ACC112 (cell line): ENCODE measurements around the gene FURIN.

Experiments
- H2AFZ ChIP-seq: fragments of 200-600 bp; sonication (generic); one replicate; pipeline ENCODE4 v1.6.0; 2017; ENCODE audit warnings: antibody characterized with exemption, low read length; ENCODE audit not compliant: unreplicated experiment
- H3K27ac ChIP-seq: fragments of 200-600 bp; sonication (generic); 2 replicates; pipeline ENCODE4 v1.5.1; 2014; ENCODE audit warnings: low read depth, mild to moderate bottlenecking, antibody characterized with exemption, low read length, moderate library complexity
- H3K27me3 ChIP-seq: fragments of 200-600 bp; sonication (generic); 2 replicates; pipeline ENCODE4 v1.6.1; 2014; ENCODE audit warnings: mild to moderate bottlenecking, antibody characterized with exemption, low read length, moderate library complexity, mixed read lengths; ENCODE audit not compliant: insufficient read depth
- H3K36me3 ChIP-seq: fragments of 200-600 bp; sonication (generic); 2 replicates; pipeline ENCODE4 v1.6.1; 2016; ENCODE audit warnings: mild to moderate bottlenecking, antibody characterized with exemption, low read length, moderate library complexity, mixed read lengths; ENCODE audit not compliant: insufficient read depth
- H3K4me1 ChIP-seq: fragments of 200-600 bp; sonication (generic); one replicate; pipeline ENCODE4 v1.6.1; 2016; ENCODE audit warnings: low read length, mixed read lengths; ENCODE audit not compliant: insufficient read depth, unreplicated experiment, control insufficient read depth
- H3K4me3 ChIP-seq: fragments of 200-600 bp; sonication (generic); 2 replicates; pipeline ENCODE4 v1.5.1; 2014; ENCODE audit warnings: mild to moderate bottlenecking, low read depth, low read length
- H3K79me2 ChIP-seq: fragments of 200-600 bp; sonication (generic); one replicate; pipeline ENCODE4 v1.6.0; 2016; ENCODE audit warnings: low read length; ENCODE audit not compliant: control insufficient read depth, unreplicated experiment, insufficient read depth

FURIN gene

GRCh38 chr15:90883526-90883975 lies 15.2 kb downstream of the FURIN start:
- Histone ChIP-seq H3K4me1 (peaks cover 22% of the 10 kb centered on the region), H3K36me3 (no peaks in the 10 kb centered on the region; the same call in 1 of the 2 replicates), H3K27ac (peak overlapping the region; percentile 49), H3K4me3 (peak overlapping the region; percentile 76), H3K79me2 (no peaks in the 10 kb centered on the region), H3K27me3 (no peaks in the 10 kb centered on the region), H2AFZ (no peak overlapping the region)

GRCh38 chr15:90883976-90884718 lies 15.8 kb downstream of the FURIN start, which contains the start of gene FES:
Gene FES, plus strand, starts transcription at chr15:90884504. Its CDS starts 542 bp downstream, at chr15:90885046.
- H2AFZ ChIP-seq, result peak within 1 kb of the TSS; percentile 32
- no peaks in the 10 kb centered on the region for H3K79me2 ChIP-seq
- H3K27me3 ChIP-seq, result no peaks in the 10 kb centered on the region
- no peaks in the 10 kb centered on the region for H3K36me3 ChIP-seq
- peak within 1 kb of the TSS; percentile 49 for H3K27ac ChIP-seq
- H3K4me3 ChIP-seq, result peak within 1 kb of the TSS; percentile 76
- peaks cover 22% of the 10 kb centered on the region for H3K4me1 ChIP-seq

GRCh38 chr15:90884719-90885431 lies 16.5 kb downstream of the FURIN start:
- Histone ChIP-seq H3K4me1 (peaks cover 22% of the 10 kb centered on the region), H3K27me3 (no peaks in the 10 kb centered on the region), H3K36me3 (no peaks in the 10 kb centered on the region), H3K27ac (peak overlapping the region; percentile 49; the same call in 1 of the 2 replicates), H3K4me3 (peak overlapping the region; percentile 76), H3K79me2 (no peaks in the 10 kb centered on the region), H2AFZ (no peak overlapping the region)

GRCh38 chr15:90885432-90886290 lies 17.3 kb downstream of the FURIN start:
- Histone ChIP-seq H3K4me3 (peak overlapping the region; percentile 76), H3K27me3 (no peaks in the 10 kb centered on the region), H3K27ac (no peak overlapping the region), H3K4me1 (peaks cover 22% of the 10 kb centered on the region), H3K79me2 (no peaks in the 10 kb centered on the region), H3K36me3 (no peaks in the 10 kb centered on the region), H2AFZ (no peak overlapping the region)

- Histone ChIP-seq H3K27ac (no peak overlapping the region), H3K27me3 (no peaks in the 10 kb centered on the region), H2AFZ (no peak overlapping the region), H3K36me3 (no peaks in the 10 kb centered on the region), H3K79me2 (no peaks in the 10 kb centered on the region), H3K4me1 (peaks cover 22% of the 10 kb centered on the region), H3K4me3 (no peak overlapping the region)
Measured at GRCh38 chr15:90886291-90886614, 17.9 kb downstream of the FURIN start.

- H3K4me3 ChIP-seq, result no peak overlapping the region
- peaks cover 22% of the 10 kb centered on the region for H3K4me1 ChIP-seq
- H3K27ac ChIP-seq, result no peak overlapping the region
- no peaks in the 10 kb centered on the region for H3K79me2 ChIP-seq
- H3K36me3 ChIP-seq, result no peaks in the 10 kb centered on the region
- H3K27me3 ChIP-seq, result no peaks in the 10 kb centered on the region
- no peak overlapping the region for H2AFZ ChIP-seq
Measured at GRCh38 chr15:90887037-90887481, 18.7 kb downstream of the FURIN start.

- H3K27me3 ChIP-seq, result no peaks in the 10 kb centered on the region
- H2AFZ ChIP-seq, result no peak overlapping the region
- no peaks in the 10 kb centered on the region for H3K36me3 ChIP-seq
- no peak overlapping the region for H3K27ac ChIP-seq
- H3K79me2 ChIP-seq, result no peaks in the 10 kb centered on the region
- no peak overlapping the region for H3K4me3 ChIP-seq
- H3K4me1 ChIP-seq, result peaks cover 16% of the 10 kb centered on the region
Measured at GRCh38 chr15:90889313-90889730, 20.9 kb downstream of the FURIN start.

- H3K36me3 ChIP-seq, result no peaks in the 10 kb centered on the region
- H3K4me1 ChIP-seq, result peaks cover 15% of the 10 kb centered on the region
- H3K27me3 ChIP-seq, result no peaks in the 10 kb centered on the region
- no peak overlapping the region for H3K4me3 ChIP-seq
- no peaks in the 10 kb centered on the region for H3K79me2 ChIP-seq
- no peak overlapping the region for H2AFZ ChIP-seq
- H3K27ac ChIP-seq, result no peak overlapping the region
Measured at GRCh38 chr15:90889736-90890456, 21.5 kb downstream of the FURIN start.

GRCh38 chr15:90890839-90891238 lies 22.5 kb downstream of the FURIN start:
- no peaks in the 10 kb centered on the region for H3K79me2 ChIP-seq
- no peaks in the 10 kb centered on the region for H3K36me3 ChIP-seq
- H3K27me3 ChIP-seq, result no peaks in the 10 kb centered on the region
- peaks cover 5% of the 10 kb centered on the region for H3K4me1 ChIP-seq
- no peak overlapping the region for H3K4me3 ChIP-seq
- no peak overlapping the region for H3K27ac ChIP-seq
- H2AFZ ChIP-seq, result no peak overlapping the region
